Measurements from ENCODE around the gene ZMYND8.

DNA sequence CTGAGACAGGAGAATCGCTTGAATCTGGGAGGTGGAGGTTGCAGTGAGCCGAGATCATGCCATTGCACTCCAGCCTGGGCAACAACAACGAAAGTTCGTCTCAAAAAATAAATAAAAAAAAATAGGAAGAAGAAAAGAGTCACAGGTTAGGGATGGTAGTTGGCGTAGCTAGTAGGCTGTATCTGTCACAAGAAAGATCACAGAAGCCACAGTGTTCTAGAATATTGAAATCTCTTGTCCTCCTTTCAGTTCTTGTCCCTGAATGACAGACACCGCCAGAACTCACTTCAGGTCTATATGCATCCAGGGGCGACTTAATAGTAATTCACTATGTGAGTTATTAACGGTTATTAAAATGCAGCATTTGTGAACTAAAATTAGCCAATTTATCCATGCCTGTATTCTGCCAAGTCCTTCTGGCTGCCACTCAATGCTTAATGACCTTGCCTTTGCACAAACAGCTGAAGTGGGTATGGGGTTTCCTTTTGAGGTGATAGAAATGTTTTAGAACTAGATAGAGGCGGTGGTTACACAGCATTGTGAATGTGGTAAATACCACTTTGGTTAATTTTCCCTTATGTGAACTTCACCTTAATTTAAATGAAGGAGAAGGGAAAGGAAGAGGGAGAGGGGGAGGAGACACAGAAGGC, 41.3 kb upstream of the ZMYND8 start:
- TF ChIP-seq, protein P1, sequence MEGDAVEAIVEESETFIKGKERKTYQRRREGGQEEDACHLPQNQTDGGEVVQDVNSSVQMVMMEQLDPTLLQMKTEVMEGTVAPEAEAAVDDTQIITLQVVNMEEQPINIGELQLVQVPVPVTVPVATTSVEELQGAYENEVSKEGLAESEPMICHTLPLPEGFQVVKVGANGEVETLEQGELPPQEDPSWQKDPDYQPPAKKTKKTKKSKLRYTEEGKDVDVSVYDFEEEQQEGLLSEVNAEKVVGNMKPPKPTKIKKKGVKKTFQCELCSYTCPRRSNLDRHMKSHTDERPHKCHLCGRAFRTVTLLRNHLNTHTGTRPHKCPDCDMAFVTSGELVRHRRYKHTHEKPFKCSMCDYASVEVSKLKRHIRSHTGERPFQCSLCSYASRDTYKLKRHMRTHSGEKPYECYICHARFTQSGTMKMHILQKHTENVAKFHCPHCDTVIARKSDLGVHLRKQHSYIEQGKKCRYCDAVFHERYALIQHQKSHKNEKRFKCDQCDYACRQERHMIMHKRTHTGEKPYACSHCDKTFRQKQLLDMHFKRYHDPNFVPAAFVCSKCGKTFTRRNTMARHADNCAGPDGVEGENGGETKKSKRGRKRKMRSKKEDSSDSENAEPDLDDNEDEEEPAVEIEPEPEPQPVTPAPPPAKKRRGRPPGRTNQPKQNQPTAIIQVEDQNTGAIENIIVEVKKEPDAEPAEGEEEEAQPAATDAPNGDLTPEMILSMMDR (IDR thresholded peaks at IDR 0.05): no peak
- TF ChIP-seq SIN3A (IDR thresholded peaks at IDR 0.05; ENCODE audit: borderline replicate concordance, insufficient read depth, low read depth, low read length) (no peak), POLR2AphosphoS5 (IDR thresholded peaks at IDR 0.05; ENCODE audit: low read depth, low read length) (no peak), TCF7L2 (IDR thresholded peaks at IDR 0.05; ENCODE audit: low read depth, low read length) (no peak)
- TF ChIP-seq, protein P2, sequence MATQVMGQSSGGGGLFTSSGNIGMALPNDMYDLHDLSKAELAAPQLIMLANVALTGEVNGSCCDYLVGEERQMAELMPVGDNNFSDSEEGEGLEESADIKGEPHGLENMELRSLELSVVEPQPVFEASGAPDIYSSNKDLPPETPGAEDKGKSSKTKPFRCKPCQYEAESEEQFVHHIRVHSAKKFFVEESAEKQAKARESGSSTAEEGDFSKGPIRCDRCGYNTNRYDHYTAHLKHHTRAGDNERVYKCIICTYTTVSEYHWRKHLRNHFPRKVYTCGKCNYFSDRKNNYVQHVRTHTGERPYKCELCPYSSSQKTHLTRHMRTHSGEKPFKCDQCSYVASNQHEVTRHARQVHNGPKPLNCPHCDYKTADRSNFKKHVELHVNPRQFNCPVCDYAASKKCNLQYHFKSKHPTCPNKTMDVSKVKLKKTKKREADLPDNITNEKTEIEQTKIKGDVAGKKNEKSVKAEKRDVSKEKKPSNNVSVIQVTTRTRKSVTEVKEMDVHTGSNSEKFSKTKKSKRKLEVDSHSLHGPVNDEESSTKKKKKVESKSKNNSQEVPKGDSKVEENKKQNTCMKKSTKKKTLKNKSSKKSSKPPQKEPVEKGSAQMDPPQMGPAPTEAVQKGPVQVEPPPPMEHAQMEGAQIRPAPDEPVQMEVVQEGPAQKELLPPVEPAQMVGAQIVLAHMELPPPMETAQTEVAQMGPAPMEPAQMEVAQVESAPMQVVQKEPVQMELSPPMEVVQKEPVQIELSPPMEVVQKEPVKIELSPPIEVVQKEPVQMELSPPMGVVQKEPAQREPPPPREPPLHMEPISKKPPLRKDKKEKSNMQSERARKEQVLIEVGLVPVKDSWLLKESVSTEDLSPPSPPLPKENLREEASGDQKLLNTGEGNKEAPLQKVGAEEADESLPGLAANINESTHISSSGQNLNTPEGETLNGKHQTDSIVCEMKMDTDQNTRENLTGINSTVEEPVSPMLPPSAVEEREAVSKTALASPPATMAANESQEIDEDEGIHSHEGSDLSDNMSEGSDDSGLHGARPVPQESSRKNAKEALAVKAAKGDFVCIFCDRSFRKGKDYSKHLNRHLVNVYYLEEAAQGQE (IDR thresholded peaks at IDR 0.05; ENCODE audit: insufficient read depth in 1 of 2, low read depth in 2 of 2, low read length in 1 of 2): no peak

Data from Panc1 (cell line).